Bone marrow (tissue), 2 donors: ENCODE results near the gene UGT2A1.

Source experiments
- DNase-seq, 2 donors: peaks; one replicate each; lab custom pipeline; 2025; lab: John Stamatoyannopoulos, UW

UGT2A1 gene

DNA sequence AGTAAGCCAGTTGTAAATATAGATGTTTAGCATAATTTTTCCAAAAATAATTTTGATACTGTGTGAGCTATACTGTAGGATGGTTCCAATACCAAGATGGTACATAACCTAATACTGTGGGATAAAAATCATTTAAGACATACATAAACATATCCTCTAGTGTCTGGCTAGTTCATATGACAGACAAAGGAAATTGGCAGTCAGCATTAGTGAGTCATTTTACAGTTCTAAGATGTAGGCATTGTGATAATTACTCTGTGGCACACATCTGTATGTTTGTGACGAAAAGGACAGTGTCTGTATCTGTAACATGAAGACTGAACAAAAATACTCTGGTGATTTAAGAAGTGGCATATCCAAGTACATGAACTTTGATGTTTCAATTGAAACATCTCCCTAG, 63.2 kb downstream of the UGT2A1 start:
- no peak for DNase-seq

DNA sequence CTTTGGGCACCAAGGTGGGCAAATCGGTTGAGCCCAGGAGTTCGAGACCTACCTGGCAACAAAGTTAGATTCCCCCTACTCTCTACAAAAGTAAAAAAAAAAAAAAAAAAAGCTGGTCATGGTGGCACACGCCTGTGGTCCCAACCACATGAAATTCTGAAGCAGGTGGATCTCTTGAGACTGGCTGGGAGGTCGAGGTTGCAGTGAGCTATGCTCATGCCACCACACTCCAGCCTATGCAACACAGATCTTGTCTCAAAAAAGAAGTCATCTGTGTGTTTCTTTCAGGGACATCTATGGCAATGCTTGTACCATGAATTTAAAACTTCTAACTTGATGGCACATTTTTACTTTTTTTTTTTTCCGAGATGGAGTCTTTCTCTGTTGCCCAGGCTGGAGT, 68.9 kb downstream of the UGT2A1 start:
- DNase-seq, result no peak

DNA sequence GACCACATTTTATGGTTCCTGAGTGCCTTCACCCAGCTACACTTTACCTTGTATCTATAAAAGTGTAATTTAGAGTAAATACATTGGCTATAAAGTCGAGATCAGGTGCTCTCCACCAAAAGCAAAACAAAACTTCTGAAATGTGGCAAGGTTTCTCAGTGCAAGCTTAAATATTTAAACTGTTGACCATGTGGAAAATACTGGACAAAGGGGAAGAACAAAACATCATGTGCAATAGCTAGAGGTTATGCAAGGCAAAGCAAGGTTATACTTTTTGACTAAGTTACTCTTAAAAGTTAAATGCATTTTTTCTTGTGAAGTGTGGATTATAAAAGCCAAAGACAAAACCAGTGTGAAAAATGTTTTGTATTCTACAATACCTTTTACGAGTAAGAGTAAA, 69.5 kb downstream of the UGT2A1 start:
- DNase-seq, result no peak

DNA sequence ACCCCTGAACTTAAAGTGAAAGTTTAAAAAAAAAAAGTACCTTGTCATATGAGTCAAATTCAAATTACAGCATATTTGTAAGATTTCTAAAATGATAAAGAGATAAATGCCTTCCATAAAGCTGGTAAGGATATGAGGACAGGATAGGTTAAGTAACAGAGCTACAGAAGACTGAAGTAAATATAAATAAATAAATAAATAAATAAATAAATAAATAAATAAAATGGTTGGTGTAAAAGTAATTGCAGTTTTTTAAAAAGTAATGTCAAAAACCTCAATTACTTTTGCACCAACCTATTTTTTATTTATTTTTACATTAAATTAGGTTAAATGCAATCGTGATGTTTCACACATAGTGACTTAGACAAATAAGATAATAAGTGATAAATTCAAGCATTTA, 75.8 kb downstream of the UGT2A1 start:
- DNase-seq, result no peak

DNA sequence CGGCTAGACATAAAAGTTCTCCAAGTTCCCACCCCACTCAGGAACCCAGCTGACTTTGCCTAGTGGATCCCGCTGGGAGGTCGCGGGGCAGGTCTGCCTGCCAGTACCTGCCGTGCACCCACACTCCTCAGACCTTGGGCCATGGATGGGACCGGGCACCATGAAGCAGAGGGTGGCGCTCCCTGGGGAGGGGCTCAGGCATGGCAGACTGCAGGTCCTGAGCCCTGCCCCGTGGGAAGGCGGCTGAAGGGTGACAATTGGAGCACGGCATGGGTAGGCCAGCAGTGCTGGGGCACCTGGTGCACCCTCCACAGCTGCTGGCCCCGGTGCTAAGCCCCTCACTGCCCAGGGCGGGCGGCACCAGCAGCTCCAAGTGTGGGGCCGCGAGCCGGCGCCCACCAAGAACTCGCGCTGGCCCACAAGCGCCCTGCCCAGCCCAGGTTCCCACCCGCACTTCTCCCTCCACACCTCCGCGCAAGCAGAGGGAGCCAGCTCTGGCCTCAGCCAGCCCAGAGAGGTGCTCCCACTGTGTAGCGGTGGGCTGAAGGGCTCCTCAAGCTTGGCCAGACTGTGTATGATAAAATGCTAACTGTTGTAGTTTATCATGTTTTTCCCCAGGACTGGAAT, 76.7 kb downstream of the UGT2A1 start:
- no peak for DNase-seq

DNA sequence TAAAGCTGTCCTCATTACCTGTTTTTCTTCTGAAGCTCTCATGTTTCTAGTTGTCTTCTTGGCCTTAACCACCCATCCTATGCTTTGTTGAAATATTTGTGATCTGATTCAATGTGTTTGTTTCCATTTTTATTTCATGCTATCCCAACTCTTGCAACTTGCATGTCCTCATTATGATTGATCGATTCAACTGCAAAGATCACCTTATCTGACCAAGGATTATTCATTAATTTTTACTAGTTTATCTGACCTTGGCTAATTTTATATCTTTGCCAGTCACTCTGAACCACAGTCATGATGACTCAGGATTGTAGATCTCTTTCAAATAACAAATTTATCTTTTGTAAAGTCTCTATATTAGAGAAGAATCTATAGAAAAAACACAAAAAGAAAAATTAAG, 84.3 kb downstream of the UGT2A1 start:
- DNase-seq, result no peak

DNA sequence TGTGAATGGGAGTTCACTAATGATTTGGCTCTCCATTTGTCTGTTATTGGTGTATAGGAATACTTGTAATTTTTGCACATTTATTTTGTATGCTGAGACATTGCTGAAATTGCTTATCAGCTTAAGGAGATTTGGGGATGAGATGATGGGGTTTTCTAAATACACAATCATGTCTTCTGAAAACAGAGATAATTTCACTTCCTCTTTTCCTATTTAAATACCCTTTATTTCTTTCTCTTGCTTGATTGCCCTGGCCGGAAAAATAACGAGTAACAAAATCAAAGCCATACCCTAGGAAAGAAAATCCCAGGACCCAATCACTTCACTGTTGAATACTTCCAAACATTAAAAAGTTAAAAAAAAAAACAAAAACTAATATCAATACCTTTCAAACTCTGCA, 89.6 kb downstream of the UGT2A1 start:
- DNase-seq, result no peak

DNA sequence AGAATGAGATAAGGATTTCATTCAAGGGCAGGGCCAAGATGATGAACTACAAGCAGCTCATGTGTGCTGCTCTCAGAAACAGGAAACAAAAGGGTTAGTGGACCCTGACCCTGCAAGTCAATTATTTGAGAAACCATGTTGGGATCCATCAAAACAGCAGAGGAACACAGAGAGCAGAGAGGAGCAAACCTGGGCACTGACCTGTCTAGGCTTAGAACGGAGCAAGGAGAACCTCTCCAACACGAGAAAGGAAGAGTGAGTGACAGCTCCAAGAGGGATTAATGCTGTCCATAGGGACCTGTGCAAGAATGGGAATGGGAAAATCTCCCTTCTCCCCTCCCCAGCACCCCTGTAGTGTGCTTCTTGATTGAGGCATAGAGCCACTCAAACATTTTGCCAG, 103.4 kb downstream of the UGT2A1 start:
- no peak for DNase-seq

DNA sequence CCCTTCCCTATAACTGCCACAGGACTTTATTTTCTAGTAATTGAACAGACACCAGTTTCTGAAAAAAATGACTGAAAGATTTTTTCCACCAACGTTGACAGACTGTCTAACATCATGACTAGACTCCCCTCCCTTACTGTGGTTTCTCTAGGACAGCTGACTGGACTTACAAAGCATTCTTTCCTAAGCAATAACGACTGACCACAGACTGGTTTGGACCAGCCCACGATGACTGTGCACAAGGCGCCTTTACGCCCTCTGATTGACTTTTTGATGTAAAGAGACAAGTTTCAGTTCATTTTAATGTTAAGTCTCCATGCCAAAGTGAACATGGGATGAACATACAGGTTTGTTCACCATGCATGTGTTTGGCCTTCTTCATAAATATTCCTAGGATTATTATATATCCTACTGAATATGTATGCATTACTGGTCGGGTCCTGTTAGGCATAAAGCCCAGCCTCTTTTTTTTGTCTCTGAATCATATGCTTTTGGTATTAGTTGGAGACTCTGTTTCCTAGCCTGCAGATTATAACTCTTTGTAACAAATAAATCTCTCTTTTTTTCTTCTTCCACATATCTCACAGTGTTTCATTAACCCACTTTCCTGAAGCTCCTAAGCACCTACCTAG, 106.8 kb downstream of the UGT2A1 start:
- no peak for DNase-seq
